Stimulated activated CD4-positive, alpha-beta T cell treated with anti-CD3 and anti-CD28 coated beads, TNF-alpha, amount 100 ng/mL, for 1 hour (primary cell): ENCODE measurements around the gene LMCD1.
A peak's percentile ranks its signal among the peaks of the same experiment; 100 is the strongest.

Experiments used
- DNase-seq, 3 donors: peaks; one replicate each; pipeline ENCODE4 v3.0.0-alpha.2; 2020; ENCODE audit warnings: low read depth in 3 of 3, low spot score in 1 of 3

The LMCD1 gene

DNA sequence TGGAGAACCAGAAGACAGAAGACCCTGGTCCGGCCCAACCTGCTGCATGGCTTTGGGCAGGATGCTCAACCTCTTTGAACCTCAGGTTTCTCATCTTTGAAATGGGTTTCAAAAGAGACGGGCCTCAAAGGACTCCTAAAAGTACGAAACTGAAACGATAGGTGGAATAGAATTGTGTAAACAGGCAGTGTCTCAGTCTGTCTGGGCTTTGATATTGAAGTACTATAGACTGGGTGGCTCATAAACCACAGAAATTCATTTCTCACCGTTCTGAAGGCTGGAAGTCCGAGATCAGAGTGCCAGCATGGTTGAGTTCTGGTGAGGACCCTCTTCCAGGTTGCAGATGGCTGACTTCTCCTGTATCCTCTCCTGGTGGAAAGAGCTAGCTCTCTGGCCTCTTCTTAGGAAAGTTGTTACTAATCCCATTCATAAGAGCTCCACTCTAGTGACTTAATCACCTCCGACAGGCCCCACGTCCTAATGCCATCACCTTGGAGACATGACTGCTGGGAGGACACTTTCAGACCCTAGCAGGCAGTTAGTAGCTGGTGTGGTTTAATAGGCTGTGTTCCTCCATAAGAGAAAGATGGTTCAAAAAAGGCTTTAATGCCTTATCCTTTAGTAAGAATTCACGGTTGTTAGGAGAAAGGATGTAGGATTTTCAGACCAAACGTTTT lies 107.3 kb downstream of the LMCD1 start:
- no peak for DNase-seq

DNA sequence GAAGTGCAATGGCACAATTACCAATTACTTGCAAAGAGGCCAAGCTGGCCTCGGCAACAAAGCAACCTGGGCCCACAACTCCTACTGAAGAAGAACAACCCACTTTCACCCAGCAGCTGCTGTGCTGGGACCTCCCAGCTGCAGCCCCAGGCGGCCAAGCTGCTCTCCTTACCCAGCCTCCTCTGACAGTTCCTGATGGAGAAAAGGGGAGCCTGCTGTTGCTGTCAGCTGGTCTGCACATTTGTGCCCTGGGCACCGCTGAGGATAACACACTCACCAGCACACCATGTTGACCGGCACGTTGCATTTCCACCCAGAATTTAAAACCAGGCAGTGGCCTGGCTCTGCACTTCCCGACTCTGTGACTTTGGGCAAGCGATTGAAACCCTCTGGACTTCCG lies 109.3 kb downstream of the LMCD1 start:
- no peak for DNase-seq

DNA sequence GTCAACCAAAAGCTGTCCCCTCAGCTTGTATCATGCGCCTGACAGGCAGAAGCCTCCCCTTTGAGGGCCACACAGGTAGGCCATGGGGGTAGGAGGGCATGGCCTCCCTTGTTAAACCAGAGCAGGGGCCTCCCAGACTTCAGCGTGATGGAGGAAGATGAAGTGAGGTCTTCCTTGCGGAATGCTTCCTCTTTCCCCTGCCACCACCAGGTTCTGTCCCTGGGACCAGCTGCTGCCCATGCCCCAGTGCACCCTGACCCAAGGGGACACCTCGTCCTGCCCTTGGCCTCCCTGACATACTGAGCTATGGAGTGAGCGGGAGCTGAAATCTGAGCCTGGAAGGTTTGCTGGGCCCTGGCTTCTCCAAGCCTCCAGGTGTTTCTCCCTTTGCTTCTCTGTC lies 116.3 kb downstream of the LMCD1 start:
- DNase-seq, result no peak

DNA sequence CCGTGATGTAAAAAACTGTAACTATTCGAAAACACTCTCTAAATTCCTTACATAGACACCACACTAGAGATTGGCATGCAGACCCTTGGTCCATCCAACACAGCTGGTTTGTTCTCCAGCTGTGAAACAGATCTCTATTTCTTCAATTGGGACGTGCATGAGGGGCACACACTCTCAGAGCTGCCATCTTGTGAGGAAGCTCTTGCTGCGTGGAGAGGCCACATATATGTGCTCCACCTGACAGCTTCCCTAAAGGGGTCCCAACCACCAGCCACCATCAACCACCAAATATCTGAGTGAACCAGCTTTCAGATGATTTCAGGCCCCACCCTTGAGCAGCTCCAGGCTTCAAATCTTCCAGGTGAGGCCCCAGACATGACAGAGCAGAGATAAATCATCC lies 117.3 kb downstream of the LMCD1 start:
- DNase-seq, result no peak

DNA sequence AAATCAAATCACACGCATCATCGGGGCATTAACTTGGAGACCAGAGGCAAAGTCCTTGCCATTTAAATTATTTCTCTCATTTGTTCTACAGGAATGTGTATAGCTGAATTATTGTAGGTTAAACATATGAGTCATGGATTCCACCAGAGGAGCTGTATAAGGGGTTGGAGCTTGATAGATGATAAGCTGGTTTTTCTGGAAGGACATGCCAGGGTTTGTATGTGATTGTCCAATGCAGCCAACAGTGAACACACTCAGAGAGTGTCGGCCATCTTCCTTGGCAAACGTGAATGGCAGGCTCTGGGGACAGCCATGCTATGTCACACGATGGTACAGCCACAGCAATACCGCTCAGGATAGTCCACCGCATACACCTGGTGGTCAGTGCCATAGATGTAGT lies 117.9 kb downstream of the LMCD1 start:
- no peak for DNase-seq

GRCh38 chr3:8621141-8621540 lies 119.5 kb downstream of the LMCD1 start:
- no peak for DNase-seq

- DNase-seq, result no peak
Observed at GRCh38 chr3:8621872-8622271, 120.2 kb downstream of the LMCD1 start.

DNA sequence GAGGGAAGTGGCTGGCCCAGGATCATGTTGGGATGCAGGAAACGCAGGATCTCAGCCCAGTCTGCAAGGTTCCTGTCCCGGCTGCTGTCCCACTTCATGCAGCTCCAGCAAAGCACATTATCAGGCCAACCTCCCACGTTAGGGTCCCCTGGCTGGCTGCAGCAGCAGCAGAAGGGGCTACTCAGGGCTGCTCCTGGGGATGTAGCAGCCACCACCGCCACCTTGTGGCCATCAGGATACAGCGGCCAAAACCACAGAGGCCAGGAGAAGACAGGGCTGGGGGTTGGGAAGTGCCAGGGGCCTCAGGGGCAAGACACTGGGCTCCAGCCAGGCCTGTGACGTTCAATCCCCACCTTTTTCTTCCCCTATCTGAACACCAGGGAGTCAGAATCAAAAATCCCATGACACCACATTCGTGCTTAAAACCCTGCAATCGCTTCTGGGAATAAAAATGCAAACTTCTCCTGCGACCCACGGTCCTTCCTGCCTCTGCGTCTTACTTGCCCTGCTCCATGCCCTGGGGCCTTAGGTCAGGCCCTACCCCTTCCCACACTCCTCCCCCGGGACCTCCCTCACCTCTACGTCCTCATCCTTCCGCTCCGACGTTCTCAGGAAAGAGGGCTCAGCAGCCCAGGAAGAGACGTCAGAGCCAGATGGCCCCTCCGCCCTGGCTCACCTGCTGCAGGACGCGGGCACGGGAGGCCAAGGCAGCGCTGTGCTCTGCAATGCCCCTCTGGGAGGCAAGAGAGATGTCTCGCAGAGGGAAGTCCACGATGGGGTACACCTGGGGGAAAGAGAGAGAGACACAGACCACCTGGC lies 121.5 kb downstream of the LMCD1 start:
- DNase-seq, result peak in 1 of 3 donors; percentile 7

DNA sequence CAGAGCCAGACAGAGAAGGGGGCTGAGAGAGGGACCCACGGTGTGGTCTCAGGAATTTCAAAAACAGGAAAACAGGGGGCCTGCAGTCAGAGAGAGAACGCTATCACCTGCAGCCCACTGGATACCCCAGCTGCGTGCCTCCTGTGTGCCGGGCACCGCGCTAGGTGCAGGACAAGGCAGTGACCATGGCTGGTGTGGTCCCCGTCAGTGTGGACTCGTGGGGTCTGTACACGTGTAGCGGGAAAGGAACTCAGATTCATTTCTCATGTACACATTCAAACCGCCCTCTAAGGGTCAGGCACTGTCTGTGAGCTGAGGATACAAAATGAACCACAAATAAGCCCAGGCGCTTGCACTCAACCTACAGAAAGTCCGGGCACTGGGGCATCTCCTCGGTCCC lies 122.1 kb downstream of the LMCD1 start:
- no peak for DNase-seq
